GM21367 (cell line): Measurements from ENCODE around the gene MPPED2.

ENCODE experiments used
- ATAC-seq: cut with Tn5 transposase; IDR thresholded peaks from one replicate; pipeline ENCODE4 v1.9.1; 2021; ENCODE audit not compliant: unreplicated experiment

MPPED2 gene

GRCh38 chr11:30488304-30488998 lies 97.7 kb downstream of the MPPED2 start:
- ATAC-seq, result no peak

DNA sequence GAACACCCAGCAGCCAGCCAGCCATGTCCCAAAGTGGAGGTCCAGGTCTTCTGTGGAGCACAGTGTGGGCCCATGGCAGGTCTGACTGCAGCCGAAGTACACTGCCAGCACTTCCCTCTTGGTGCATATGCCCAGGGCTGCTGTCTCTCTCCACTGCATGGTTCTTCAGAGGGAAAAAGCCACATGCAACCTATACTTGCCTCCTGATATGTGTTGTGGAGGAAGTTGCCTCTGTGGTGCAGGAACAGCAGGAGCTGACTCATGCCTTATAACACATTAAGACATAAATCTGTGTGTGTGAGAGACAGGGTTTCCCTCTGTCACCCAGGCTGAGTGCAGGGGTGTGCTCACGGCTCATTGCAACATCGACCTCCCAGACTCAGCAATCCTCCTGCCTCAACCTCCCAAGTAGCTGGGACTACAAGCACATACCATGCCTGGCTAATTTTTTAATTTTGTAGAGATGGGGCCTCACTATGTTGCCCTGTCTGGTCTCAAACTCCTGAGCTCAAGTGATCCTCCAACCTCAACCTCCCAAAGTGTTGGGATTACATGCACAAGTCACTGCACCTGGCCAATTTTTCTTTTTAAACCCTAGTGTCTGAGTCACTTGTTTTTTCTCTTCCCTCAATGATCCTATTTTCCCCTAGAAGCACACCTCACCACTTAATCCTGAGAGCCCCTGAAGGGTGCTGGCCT lies 98.8 kb downstream of the MPPED2 start:
- no peak for ATAC-seq

GRCh38 chr11:30485756-30486155 lies 100.4 kb downstream of the MPPED2 start:
- no peak for ATAC-seq

- ATAC-seq, result no peak
Measured at GRCh38 chr11:30485222-30485621, 100.9 kb downstream of the MPPED2 start.

GRCh38 chr11:30483056-30483455 lies 103.1 kb downstream of the MPPED2 start:
- no peak for ATAC-seq

GRCh38 chr11:30481796-30482195 lies 104.4 kb downstream of the MPPED2 start:
- ATAC-seq, result no peak

GRCh38 chr11:30481330-30481729 lies 104.8 kb downstream of the MPPED2 start:
- ATAC-seq, result no peak

DNA sequence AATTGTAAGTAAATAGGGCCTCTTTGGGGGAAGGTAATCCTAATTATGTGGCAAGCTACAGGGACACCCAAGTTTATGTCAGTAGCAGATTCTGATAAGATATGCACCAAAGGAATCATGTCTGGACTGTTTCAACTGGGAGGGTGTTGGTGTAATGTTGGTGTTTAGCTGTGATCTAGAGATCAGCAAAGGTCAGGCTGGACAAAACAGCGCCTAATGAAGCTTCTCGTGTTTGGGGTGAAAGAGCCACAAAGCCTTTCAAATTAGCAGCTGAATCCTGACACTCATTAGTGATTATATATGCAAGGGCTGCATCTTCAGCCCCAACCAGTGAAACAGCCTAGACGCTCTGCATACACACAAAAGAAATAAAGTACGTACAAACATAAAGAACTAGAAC lies 106.3 kb downstream of the MPPED2 start:
- ATAC-seq, result no peak

DNA sequence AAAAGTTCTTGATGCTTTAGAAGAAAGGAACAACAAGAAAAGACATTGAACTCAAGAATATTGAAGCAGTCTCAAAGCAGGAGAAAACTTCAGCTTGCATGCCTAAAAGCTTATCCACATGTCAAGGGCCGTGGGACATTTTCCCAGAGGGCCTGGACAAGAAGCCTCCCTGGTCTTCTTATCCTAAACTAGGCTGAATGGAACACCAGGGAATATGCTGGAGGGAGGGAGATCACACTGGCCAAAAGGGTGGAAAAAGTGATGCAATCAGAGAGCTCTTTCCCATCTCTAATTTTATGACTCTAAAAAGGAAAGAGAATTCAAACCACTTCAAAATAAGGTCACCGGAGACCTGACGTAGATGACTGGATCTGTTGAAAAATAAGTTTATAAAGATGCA lies 107.2 kb downstream of the MPPED2 start:
- ATAC-seq, result no peak

- ATAC-seq, result no peak
Measured at GRCh38 chr11:30477061-30477460, 109.1 kb downstream of the MPPED2 start.

GRCh38 chr11:30474151-30474954 lies 111.8 kb downstream of the MPPED2 start:
- ATAC-seq, result no peak

DNA sequence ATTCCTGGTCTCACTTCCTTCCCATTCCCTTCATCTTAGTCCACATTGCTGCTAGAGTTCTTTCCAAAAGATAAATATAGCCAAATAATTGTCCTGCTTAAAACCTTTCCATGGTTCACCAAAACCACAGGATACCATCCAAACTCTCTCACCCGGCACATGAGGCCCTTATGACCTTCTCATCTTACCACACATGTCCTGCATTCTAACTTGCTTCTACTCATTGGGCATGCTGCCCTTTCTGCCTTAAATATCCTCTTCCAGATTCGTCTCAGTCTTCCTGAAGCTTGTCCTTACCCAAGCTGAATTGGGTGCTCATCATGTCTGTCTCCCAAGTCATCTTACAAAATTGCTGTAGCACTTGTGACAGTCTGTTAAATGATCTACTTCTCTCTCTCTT lies 114.9 kb downstream of the MPPED2 start:
- no peak for ATAC-seq

- no peak for ATAC-seq
Measured at GRCh38 chr11:30468881-30469280, 117.3 kb downstream of the MPPED2 start.

DNA sequence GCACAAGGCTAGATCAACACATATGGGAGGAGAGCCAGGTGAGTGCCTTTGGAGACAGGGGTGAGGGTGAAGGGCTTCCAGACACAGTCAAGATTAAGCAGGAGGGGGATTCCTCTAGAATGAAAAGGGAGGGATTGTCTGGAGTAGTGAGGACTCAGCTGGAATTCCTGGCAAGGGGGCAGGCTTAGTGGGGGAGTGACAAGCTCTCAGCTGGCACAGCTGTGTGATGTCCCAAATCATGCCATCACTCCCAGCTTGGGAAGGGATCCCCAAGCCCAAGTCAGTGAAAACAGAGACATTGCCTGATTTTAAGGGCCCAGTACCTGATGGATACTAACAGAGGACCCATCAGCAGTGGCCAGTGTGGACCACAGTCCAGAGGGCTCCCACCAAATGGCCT lies 119.0 kb downstream of the MPPED2 start:
- no peak for ATAC-seq

- no peak for ATAC-seq
Measured at GRCh38 chr11:30465623-30466022, 120.5 kb downstream of the MPPED2 start.

DNA sequence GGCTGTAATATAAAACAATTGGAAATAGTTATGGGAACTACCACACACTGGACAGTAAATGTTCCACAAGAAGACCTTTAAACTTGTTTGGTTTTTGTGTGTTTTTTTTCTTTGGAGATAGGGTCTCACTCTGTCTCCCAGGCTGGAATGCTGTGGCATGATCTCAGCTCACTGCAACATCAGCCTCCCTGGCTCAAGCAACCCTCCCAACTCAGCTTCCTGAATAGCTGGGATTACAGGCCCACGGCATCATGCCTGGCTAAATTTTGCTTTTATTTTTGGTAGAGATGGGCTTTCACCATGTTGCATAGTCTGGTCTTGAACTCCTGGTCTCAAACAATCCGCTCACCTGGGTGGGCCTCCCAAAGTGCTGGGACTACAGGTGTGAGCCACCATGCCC lies 121.0 kb downstream of the MPPED2 start:
- ATAC-seq, result no peak

GRCh38 chr11:30463266-30463665 lies 122.9 kb downstream of the MPPED2 start:
- ATAC-seq, result no peak

GRCh38 chr11:30462421-30462820 lies 123.7 kb downstream of the MPPED2 start:
- ATAC-seq, result no peak

GRCh38 chr11:30459821-30460220 lies 126.3 kb downstream of the MPPED2 start:
- no peak for ATAC-seq

GRCh38 chr11:30459306-30459705 lies 126.8 kb downstream of the MPPED2 start:
- no peak for ATAC-seq

- ATAC-seq, result no peak
Measured at GRCh38 chr11:30458541-30458940, 127.6 kb downstream of the MPPED2 start.

GRCh38 chr11:30457087-30457486 lies 129.1 kb downstream of the MPPED2 start:
- ATAC-seq, result no peak
